DMS79 treated with DMSO at 0.1 percent for 48 hours (cell line): Measurements from ENCODE around the gene LSR.
A peak's percentile ranks its signal among the peaks of the same experiment; 100 is the strongest.

Source experiments
- DNase-seq: peaks from one replicate; lab custom pipeline; 2025; lab: John Stamatoyannopoulos, UW

The LSR gene

DNA sequence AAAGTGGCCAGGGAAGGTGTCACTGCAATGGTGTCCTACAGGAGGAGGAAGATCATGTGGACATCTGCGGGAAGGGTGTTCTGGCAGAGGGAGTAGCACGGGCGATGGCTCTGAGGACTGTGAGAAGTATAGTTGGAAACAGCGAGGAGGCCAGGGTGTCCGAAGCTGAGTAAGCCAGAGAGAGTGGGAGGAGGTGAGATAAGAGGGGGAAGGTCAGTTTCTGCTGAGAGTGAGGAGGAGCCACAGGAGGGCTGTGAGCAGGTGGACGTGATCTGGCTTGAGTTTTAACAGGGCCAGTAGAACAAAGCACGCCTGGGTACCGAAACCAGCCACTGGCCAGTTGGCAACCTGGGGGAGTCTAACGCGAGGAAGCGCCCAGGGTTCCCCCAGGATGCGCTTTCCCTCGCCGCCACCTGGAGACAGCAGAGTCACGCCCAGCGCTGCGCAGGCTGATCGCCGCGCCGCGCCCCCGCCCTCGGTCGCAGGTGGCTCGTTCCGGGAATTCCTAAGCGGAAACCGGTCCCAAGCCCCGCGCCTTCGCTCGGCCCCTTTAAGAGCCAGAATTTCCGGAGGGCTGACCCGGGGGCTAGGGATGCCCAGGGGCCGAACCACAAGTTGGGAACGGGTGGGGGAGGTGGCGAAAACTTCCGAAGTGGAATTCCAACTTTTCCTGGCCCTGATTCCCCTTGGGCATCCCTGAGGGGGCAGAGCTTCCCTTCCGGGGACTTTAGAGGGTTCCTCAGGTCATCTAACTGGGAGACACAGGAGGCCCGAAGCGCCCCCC is 1.1 kb upstream of the LSR start:
- peak; percentile 86 for DNase-seq

DNA sequence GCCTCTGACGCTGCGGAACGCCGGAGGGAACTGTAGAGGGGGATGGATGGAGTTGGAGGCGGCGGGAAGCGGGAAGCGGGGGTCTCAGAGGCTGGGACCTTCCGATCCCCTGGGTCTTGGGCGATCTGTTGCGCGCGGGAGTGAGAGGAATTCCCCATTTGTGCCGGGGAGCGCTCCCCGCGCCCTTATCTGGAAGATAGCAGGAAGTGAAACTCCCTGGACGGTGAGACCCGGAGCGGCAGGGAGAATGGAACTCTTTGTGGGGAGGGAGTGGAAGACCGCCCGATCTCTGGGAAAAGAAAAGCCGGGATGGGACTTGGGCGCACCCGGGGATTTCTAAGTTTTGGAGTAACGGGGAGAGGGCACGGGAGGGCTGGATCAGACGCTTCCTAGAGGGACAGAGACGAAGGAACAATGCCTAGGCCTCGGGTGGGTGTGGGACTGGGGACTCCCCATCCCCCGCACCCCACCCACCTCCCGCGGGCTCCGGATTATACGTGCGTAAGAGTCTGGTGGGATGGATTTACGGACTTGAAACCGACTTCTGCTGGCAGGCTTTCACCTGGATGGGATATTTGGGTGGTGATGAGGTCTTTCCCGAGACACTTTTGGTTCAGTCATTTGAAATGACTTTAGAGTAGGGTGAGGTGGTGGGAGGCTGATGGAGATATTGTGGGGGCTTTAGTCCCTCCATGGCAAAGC is 495 bp downstream of the LSR start:
- DNase-seq, result peak; percentile 26

DNA sequence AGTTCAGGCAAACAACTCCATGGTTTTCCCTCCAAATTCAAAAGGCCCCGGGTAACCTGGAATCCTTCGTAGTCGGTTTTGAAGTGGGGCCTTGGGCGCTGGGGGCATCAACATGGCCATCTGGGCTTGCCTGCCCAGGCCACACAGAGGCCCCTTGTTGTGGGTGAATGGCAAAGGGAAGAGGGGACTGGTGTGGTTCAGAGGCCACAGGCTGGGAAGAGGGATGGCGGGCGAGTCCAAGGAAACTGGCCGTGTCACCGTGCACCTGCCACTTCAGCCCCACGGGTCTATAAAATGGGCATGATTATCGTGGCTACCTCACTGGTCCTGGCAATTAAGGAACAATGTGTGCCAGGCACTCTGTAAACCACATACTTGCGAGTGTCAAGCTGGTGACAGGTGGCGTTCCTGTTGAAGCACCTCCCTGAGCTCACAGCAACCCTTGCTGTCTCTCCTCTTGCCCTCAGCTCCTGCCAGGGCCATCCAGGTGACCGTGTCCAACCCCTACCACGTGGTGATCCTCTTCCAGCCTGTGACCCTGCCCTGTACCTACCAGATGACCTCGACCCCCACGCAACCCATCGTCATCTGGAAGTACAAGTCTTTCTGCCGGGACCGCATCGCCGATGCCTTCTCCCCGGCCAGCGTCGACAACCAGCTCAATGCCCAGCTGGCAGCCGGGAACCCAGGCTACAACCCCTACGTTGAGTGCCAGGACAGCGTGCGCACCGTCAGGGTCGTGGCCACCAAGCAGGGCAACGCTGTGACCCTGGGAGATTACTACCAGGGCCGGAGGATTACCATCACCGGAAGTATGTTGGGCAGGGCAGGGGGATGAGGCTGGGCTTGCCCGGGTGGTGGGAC is 1.3 kb downstream of the LSR start:
- peak; percentile 3 for DNase-seq

DNA sequence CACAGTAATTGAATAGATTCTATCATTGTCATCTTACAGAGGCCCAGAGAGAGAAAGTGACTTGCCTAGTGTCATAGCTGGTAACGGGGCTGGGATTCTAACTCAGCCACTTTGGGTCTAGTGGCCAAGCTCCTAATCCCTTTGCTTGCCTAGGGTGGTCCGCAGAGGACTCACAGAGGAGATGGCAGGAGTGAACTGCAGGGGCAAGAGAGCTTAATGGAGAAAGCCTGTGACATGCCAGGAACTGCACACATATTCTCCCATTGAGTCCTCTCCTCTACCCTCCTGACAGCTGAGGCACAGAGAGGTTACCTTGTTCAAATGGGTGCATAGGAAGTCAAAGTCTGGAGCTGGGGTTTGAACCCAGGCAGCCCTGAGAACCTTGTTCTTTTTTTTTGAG is 2.7 kb downstream of the LSR start:
- no peak for DNase-seq

DNA sequence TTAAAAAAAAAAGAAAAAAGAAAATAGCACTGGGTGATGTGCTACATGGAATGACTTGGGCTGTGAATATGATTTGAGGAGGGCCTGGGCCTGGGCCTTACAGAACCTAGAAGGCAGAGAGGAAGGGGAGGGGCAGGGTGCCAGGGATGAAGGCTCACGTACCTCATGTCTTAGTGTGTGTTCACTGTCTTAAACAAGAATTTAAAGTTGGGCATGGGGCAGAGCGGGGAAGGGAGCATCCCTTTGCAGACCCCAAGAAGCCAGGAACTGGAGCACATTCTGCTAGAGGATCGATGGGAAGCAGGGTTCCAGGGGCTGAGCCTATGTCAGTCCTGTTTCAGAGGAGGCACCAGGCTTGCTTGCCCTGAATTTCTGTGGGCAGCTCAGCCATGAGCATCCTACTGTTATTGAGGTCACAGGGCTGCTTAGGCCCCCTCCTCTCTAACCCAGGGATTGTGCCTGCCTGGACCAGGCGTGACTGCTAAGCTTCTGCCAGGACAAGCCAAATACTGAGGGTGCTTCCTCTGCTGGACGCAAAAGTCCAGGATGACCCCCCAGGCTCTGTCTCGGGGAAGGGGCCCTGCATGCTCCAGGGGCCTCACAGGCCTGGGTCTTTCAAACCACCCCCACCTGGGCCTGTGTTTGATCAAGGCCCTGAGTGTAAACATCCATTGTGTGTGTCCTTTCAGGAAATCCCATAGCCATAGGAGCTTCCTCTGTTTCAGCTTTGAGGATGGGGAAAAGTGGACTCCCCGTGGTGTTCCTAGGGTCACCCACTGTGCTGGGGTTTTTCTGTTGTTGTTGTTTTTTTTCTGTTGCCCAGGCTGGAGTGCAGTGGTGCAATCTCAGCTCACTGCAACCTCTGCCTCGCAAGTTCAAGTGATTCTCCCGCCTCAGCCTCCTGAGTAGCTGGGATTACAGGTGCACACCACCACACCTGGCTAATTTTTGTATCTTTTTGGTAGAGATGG is 4.8 kb downstream of the LSR start:
- DNase-seq, result no peak

DNA sequence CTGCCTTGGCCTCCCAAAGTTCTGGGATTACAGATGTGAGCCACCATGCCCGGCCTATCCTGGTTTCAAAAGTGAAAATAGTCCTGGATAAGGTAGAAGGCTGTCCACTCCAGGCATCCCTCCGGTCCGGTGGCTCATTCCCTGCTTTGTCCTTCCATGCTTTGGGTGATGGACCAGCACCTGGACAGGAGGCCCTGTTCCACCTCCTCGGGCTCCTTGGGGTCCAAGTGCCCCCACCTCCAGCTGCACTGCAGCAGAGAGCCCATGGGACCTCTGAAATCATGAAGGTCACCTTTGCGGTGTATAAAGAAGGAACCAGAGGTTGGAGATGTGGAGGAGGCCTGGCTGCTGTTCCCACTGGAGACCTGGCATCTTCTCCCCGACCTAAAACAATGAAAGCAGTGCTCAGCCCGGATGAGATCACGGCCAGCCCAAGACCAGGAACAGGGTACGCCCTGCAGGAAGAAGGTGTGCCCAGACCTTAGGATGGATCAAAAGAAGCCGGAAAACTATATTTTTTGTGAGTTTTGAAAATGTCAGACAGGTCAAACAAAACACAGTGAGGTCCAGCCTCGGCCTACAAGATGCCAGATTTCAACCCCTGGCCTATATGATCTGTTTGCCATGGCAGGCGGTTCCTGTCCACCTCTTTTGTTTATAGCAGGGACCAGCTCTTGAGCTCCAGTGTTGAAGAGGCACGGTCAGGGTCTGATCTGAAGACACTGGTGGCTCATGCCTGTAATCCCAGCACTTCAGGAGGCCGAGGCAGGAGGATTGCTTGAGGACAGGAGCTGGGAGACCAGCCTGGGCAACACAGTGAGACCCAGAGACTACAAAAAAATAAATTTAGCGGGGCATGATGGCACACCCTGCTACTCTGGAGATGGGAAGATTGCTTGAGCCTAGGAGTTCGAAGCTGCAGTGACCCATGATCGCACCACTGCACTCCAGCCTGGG is 5.8 kb downstream of the LSR start:
- DNase-seq, result no peak

DNA sequence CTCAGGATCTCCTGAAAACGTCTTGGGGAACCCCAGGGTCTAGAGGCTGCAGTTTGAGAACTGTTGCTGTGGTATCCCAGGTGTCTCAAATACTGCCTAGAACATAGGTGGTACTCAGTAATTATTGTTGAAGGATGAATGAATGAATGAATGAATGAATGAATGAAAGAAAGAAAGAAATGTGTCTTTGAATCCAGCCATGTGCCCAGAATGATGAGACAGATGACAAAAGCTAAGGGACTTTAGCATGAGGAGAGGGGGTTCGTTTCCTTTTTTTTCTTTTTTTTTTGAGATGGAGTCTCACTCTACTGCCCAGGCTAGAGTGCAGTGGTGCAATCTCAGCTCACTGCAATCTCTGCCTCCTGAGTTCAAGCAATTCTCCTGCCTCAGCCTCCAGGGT is 7.8 kb downstream of the LSR start:
- DNase-seq, result no peak

DNA sequence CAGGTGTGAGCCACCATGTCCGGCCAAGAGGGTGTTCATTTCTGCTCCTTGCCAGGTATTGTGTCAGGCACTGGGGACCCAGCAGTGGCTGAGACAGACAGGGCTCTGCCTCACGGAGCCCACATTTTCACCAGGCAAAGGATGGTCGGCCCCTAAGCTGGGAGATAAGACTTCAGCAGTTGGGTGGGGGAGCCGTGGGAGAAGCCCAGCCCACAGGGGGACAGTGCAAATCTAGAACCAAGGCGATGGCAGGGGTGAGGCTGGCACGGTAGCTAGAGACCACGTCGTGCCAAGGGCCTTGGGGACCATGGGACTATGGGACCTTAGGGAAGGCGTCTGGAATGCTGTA is 8.3 kb downstream of the LSR start:
- no peak for DNase-seq

DNA sequence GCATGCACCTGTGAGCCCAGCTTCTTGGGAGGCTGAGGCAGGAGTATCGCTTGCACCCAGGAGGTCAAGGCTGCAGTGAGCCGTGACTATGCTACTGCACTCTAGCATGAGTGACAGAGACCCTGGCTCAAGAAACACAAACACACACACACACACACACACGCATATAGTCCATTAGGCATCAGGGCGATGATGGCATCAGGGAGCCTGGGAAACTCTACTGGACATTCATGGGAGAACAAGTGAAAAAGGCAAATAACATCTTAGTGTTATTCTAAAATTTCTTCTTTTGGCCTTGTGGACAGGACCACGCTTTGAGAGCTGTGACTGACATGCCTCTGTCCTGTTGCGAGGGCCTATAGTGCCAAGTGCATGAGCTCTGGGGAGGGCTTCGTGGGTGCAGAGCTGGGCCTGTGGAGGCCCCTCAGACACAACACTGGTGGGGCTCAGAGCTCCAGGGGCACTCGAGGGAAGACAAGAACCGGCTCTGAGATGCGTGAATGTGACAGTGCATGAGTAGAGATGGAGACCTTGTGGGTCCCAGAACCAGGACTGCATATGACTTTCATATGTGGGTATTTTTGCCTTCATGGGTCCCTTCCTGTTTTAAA is 12.0 kb downstream of the LSR start:
- no peak for DNase-seq

DNA sequence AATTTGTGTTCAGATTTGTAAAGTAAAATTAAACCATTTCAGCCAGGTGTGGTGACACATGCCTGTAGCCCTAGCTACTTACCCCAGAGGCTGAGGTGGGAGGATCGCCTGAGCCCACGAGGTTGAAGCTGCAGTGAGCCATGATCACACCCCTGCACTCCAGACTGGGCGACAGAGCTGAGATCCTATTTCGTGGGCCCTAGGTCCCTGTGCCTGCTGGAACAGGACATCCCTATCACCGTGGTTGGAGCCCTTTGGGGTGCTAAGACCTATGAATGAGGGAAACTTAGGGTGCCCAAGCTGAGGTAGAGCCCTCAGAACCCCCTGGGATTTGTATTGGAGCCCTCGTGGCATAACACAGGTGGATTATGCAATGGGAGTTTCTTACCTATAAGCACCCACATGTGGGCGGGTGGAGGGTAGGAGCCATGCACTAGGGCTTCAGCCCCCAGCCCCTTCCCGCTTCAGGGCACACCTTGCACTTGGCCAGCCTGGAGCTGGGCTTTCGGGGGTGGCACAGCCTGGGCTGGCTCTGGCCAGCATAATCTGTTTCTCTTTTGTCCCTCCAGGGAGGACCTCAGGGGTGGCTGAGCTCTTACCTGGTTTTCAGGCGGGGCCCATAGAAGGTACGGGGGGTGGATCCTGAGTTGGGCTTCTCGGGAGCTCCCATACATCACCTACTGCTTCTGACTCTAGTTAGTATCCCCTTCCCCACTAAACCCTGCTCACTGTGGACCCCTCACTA is 12.7 kb downstream of the LSR start:
- DNase-seq, result no peak

DNA sequence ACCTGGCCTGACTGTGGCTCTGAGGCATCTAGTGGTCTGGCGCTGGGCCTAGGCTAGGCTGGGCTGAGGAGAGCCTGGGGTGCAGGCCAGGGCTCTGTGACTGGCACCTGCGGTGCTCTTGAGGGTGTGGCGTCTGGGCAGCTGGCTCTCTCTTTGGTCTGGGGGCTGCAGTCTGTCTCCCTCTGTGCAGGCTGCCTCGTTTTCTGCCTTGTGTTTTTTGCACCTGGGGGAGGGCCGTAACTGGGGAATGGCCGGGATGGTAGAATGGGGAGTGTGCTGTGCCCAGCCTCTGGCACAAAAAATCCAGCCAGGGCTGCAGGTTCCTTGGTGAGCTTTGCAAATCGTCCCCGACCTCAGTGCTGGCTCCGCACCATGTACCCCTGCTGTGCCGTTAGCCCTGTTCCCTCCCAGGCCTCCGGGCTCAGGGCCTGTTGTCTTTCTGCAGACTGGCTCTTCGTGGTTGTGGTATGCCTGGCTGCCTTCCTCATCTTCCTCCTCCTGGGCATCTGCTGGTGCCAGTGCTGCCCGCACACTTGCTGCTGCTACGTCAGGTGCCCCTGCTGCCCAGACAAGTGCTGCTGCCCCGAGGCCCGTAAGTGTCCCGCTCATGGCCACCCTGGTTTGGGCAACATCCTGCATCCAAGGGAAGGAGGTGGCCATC is 13.4 kb downstream of the LSR start:
- no peak for DNase-seq

DNA sequence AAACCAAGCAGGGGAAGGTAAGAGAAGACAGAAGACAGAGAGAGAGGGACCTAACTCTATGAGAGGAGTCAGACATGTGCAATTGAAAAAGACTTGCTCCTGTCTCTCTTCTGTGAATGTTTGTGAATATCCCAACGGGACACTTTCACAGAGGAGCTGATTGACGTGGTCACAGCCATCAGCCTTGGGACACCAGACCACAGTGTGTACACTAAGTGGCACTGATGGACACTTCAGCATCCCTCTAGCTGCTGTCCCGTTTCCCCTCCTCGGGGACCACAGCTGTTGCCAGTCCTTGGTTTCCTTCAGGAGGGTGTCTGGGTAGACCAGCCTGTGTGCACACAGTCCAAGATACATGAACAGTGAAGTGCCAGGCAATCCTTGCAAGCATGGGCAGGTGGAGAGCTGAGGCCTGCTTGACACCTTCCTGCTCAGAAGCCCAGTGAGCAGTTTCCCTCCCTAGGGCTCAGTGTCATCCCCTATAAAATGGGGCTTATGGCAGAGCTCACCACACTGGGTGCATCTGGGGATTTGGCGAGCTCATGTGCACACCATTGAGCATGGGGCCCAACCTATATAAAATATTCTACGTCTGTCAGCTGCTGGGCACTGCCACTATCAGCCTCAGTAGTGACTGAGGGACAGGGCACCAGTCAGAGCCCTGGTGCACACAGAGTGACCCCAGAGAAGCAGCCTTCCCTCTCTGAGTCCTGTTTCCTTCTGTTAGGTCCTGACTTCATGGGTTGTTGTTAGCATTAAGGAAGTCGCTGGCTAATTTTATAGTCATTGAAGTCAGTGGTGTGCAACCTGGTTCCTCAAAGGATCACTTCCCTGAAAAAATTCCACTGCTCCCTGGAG is 15.7 kb downstream of the LSR start:
- DNase-seq, result no peak

DNA sequence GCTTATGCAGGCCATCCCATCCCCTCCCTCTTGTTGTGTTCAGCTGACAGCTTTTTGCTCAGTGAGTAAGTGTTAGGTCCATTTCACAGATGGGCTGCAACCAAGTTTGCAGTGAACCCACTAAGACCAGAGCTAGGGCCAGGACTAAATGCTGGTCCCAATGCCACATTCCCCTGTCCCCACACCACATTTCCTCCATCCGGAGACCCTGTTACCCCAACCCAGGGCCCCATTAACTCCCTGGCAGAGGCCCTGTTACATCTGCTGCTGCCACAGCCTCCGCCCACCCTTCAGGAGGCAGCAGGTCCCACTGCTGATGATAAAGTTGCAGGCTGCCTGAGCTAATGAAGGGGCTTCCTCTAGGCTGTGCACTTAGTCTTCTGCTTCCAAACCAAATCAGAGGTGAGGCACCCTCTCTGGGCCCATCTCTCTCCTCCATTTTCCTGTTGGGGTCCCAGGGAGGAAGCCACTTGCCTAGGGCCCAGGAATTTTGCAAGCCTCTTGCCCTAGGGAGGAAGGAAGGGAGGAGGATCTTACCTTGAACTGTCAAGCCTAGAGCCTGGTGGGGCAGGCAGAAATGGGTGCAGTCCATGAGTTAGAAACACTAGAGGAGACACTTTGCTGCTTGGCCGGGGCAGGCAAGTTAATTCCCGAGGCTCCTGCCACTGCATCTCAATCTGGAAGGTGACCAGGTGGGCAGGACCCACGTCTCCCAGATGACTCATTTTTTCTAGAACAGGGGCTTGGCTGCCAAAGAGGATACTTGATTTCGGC is 16.5 kb downstream of the LSR start:
- DNase-seq, result no peak

DNA sequence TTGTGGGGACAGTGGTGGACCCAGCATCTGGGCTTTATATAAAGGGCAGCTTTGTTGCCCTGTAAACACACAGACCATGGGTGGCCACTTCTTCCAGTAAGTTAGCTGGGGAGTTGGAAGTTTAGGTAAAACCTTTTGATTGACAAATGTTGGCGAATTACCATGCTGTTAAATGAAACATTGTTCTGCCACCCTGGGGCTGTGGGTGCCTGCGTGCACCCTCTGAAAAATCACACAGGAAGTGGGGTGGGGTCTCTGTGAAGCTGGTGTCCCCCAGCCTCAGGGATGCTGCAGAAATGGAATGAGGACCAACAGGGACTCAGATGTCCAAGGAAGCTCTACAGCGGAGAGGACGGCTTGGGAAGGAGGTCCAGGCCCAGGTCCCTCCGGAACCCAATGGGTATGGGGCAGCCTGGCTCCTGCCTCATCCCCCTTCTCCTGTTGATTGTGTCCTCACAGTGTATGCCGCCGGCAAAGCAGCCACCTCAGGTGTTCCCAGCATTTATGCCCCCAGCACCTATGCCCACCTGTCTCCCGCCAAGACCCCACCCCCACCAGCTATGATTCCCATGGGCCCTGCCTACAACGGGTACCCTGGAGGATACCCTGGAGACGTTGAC is 17.2 kb downstream of the LSR start:
- no peak for DNase-seq

DNA sequence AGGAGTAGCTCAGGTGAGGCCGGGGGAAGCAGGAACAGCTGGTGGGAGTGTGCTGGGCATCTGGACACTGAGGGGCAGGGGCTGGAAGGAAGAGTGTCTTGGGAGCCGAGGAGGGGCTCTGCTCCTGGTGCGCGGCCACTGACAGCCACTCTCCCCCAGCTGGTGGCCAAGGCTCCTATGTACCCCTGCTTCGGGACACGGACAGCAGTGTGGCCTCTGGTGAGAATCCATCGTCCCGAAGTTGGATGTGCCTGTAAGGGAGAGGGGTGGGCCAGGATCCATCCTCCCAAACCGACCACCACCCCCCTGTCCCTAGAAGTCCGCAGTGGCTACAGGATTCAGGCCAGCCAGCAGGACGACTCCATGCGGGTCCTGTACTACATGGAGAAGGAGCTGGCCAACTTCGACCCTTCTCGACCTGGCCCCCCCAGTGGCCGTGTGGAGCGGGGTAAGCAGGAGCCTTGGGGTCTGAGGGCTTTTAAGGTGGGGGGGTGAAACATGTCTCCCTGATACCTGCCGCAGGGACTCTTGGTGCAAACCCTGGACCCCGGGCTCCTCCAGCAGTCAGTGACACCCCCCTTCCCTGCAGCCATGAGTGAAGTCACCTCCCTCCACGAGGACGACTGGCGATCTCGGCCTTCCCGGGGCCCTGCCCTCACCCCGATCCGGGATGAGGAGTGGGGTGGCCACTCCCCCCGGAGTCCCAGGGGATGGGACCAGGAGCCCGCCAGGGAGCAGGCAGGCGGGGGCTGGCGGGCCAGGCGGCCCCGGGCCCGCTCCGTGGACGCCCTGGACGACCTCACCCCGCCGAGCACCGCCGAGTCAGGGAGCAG is 17.9 kb downstream of the LSR start:
- no peak for DNase-seq

DNA sequence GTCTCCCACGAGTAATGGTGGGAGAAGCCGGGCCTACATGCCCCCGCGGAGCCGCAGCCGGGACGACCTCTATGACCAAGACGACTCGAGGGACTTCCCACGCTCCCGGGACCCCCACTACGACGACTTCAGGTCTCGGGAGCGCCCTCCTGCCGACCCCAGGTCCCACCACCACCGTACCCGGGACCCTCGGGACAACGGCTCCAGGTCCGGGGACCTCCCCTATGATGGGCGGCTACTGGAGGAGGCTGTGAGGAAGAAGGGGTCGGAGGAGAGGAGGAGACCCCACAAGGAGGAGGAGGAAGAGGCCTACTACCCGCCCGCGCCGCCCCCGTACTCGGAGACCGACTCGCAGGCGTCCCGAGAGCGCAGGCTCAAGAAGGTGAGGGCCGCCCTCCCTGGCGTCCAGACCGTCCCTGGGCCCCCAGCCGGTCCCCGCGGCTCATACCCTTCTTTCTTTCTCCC is 18.6 kb downstream of the LSR start:
- peak; percentile 62 for DNase-seq
